Inflammatory macrophage treated with lipopolysaccharide for 1 hour (primary cell): Measurements from ENCODE around the gene PSME4.
A peak's percentile ranks its signal among the peaks of the same experiment; 100 is the strongest.

Experiments
- DNase-seq, 2 donors: peaks; one replicate each; pipeline ENCODE4 v3.0.0-alpha.2; 2020 to 2022

Gene PSME4

GRCh38 chr2:53827398-53828175 lies 143.2 kb downstream of the PSME4 start:
- DNase-seq, result no peak

GRCh38 chr2:53826587-53827397 lies 144.0 kb downstream of the PSME4 start:
- no peak for DNase-seq

GRCh38 chr2:53826030-53826410 lies 144.8 kb downstream of the PSME4 start:
- DNase-seq, result no peak

GRCh38 chr2:53823639-53824038 lies 147.2 kb downstream of the PSME4 start:
- peak in 1 of 2 donors; percentile 12 for DNase-seq

GRCh38 chr2:53821810-53822209 lies 149.0 kb downstream of the PSME4 start:
- DNase-seq, result no peak

- no peak for DNase-seq
Measured at GRCh38 chr2:53820711-53821110, 150.1 kb downstream of the PSME4 start.

- no peak for DNase-seq
Measured at GRCh38 chr2:53820048-53820447, 150.7 kb downstream of the PSME4 start.

- no peak for DNase-seq
Measured at GRCh38 chr2:53819634-53820033, 151.2 kb downstream of the PSME4 start.

- no peak for DNase-seq
Measured at GRCh38 chr2:53818854-53819435, 151.8 kb downstream of the PSME4 start.
